NOMO-1 (cell line): ENCODE results near the gene C10orf105.
A peak's percentile ranks its signal among the peaks of the same experiment; 100 is the strongest.

Source experiments
- DNase-seq, 2 experiments: peaks; one replicate each; lab custom pipeline; 2025; ENCODE audit not compliant: unreplicated experiment in 2 of 2; lab: John Stamatoyannopoulos, UW

C10orf105 gene

DNA sequence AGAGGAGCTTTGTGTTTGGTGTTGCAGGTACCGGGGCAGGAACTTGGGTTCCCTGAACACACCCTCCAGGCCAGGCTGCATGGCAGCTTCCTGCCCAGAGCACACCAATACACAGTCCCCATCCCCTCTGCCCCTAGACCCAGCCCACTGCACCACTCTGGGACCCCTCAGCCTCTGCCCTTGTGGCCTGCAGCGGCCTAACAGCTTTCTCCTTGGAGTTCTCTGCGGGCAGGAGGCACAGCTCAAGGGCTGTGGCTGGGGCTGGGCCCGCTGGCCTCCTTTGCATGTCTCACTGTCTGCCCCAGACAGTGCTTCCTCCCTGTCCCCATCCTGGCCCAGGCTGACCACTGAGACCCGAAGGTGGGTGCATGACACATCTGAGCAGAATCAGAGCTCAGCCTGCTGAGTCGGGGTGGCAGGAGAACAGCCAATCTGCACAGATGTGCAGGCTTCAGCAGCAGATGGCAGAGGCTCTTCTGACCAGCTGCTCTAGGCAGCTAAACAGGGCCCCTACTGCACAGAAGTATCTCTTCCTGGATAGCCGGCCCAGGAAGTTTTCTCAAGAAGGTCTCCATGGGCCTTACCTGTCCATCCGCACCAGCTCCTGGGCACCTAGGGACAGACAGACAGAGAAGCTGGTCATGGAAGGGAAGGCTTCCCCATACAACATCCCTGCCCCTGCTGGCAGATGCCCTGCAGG lies 33.0 kb upstream of the C10orf105 start:
- no peak for DNase-seq

DNA sequence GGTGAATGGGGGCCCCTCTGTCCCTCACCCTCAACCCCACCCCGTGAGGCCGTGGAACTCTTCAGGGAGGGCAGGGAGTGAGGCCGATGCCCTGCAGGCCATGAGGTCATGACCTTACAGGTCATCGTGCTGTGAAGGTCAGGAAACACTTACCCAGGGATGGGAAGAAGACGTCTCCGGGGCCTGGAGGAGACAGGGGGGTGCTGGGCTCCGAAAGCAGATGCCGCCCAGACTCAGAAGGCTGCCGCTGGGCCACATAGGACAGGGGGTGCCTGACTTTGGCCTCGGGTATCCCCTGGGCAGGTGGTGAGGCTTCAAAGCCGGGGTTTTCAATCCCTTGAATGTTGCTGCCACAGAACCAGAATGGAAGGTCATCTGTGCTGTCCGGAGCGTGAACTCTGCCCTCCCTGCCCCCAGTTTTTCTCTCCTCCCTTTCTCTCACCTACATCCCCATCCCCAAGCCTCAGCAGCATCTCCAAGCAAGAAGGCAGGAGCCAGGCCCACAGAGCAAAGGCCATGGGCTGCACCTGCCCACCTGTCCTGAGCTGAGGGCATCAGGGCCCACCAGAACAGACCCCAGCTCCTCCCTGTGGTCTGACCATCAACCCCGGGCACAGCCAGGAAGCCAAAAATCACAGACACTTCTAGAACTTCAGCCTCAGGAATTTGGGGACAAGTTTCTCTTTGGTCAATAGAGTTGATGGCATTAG lies 32.1 kb upstream of the C10orf105 start:
- DNase-seq: no peak

DNA sequence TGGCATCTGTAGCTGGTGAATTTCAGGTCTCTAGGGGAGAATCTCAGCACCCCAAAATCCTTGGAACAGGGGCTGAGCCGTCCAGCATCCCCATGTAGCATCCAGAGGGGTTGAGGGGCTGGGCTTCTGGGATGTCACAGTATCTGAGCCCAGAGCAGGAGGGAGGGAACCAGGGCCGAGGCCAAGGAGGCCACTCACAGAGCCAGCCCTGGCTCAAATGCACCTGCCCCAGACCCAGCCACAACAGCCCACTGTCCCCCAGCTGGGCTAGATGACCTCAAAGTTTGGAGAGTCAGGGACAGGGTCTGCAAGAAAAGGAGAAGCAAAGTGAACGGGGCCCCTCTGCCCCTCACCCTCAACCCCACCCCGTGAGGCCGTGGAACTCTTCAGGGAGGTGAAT lies 31.4 kb upstream of the C10orf105 start:
- no peak for DNase-seq

DNA sequence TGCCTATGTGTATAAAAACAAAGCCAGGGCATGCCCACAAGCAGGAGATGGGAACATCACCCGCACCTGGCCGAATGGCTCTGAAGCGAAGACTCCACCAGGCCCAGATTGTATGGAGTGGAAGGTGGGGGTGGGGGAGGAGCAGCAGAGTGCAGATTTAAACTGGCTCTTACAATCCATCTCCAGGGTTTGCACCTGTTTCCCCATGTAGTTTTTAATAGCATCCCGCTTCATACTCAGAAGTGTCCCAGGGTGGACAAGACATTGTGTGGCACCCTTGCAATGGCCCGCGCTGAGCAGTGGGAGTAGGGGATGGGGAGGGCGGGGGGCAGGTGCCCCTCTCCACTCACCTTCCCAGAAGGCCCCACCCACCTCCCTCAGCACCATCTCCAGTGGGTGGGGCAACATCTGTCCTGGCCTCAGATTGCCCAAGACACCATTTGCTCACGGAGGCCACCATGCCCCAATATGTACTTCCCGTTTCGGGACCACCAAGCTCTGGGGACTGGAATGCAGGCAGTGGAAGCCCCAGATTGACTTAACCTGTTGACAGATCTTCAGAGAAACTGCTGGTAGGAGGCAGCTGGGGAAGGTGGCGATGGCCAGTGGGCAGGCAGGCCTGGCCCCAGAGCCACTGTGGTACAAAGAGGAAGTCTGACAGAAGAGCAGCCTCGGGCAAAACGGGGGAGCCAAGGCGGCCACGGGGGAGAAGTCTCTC lies 30.7 kb upstream of the C10orf105 start:
- peak; percentile 80 to 93 for DNase-seq

DNA sequence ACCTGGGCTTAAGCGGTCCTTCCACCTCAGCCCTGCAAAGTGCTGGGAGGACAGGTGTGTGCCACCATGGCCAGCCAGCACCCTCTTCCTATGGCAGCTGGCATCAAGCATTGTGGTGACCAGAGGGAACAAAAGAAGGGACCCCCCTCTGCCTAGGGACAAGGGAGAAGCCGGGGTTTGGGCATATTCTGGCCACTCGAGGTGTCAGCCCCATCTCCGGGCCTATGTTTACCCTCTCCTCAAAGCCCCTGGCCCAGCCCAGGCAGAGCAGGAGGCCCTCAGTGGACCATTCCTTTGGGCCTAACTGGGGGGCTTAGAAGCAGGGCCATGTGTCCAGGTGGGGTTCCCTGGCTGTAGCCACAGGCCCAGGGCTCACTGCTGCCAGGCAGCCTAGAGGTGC lies 29.8 kb upstream of the C10orf105 start:
- DNase-seq: no peak

DNA sequence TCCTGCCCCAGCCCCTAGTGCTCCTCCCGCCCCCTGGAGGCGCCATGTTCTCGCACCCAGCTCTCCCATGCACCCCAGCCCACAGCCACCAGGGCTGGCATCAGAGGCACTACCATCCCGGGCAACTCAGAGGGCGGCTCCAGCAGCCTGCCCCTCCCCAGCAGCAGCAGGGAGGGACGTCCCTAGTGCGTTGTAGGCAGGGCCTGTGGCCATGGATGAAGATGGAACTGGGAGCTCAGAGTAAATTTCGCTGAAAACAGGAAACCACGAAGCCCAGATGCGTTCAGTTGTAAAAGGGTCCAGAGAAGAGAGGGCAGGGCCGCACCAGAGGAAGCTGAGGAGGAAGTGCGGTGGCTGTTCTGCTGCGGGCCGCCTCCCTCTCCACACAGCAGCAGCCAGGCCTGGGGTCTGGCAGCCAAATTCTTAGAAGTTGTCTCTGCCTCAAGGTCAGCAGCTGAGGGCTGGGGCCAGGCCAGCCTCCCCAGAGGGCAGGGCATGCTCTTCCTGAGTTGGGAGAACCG lies 29.2 kb upstream of the C10orf105 start:
- peak; percentile 98 to 99 for DNase-seq

DNA sequence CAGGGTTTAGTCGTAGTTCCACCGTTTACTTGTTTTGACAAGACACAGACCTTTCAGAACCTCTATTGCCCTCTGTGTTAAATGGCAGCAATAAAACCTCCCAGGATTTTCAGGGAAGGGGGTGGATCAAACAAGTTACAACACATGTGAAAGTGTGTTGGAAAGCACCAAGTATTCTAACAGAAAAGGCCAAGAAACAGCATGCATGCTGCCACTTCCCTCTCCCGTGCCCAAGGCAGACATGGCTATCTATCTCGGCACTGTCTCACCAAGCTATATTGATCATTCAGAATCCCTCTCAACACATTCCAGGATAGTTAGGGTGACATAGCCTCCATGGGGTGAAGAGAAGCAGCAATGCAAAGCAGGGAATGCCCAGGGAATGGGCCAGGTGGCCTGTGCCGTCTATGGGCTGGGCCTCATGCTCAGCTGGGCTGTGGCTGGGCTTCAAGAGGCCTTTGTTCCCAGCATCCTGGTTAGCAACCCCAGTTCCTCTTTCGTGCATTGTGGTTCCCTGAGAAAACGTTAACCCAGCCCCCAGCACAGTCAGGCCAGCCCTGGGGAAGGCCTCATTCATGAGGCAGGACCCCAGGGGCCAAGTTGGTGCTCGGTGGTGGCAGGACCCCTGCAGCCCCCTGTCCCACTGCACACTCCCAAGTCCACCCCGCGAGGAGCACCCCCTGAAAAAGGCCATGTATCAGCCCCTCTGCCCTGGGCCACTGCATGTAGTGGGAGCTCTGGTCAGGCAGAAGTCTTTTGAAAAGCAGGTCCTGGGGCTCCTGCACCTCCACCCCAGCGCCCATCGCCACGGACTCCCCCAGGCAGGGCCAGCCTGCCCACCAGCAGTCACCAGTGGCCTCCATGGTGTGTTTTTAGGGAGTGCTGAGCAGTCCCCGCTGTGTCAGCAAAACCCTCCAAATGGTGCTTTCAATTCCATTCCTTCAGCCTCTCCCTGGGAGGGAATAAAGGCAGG lies 28.3 kb upstream of the C10orf105 start:
- peak; percentile 82 to 87 for DNase-seq

DNA sequence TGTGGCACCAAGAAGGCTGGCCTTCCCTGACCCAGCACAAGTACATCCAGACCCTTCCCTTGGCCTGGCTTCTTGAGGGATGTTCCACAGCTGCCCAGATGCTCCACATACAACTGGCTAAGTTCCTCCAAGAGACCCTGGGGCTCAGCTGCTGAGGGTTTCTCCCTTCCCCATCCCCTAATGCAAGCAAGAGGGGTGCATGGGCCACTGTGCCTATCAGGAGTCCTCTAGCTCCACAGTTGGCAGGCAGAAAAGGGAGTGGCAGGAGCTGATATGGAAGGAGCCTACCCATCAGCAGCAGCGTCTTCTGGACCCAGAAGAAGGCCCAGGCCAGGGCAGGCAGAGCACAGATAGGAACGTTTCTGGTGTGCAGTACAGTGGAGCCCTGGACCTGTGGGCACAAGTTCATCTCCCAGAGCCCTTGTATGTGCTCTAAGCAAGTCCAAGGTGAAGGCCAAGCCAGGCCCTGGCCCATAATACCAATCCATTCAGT lies 27.5 kb upstream of the C10orf105 start:
- no peak for DNase-seq

DNA sequence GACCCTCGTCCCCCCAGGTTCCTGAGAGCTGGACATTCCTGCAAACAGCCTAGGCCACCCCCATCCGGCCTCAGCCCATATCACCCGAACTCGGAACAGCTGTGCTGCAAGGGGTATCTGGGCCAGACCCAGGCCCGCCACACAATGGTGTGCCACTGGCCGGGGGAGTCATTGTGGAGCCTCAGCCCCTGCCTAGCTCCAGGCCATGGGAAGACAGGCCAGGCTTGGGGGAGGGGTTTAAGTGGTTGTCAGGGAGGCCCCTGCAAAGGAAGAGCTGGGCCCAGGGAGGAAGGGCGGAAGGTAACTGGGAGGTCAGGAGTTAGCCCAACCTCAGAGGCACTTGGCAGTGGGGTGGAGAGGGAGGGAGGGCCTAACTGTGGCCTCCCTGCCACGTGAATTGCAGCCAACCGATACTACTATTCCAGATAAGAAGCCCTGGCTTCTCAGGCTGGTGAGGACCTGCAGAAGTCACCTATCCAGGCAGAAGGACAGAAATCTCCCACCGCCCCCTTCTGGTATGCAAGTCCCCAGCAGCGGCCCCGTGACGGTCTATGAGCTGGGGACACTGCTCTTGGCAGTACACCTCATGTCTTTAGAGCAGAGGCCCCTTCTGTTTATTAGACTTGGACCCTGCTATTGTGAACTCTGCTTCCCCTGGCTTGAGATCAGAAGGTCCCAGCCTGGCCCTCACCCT lies 26.9 kb upstream of the C10orf105 start:
- peak; percentile 72 to 86 for DNase-seq

DNA sequence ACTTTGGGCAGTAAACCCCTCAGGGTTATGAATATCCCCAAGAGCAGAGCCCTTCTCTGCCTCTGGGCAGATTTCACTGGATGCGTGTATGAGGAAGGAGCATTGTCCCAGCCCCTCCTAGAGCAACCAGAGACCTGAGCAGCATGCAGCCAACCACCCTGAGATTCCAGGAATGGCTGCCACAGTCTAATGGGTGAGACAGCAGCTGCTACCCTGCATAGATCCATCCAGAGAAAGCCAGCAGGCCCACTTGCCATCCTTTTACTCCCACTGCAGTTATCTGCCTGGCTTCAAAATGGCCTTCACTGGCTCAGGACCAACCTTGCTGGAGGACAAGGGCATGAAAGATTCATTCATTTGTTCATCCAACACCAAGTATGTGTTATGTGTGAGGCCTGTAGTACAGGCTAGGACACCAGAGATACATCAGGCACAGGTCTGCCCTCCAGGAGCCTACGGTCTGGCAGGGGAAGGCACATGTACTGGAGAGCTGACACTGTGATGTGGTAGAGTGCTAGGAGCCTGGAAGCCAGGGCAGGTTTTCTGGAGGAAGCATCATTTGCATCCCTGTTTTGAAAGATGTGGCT lies 26.2 kb upstream of the C10orf105 start:
- peak in 1 of 2 experiments; percentile 12 for DNase-seq

DNA sequence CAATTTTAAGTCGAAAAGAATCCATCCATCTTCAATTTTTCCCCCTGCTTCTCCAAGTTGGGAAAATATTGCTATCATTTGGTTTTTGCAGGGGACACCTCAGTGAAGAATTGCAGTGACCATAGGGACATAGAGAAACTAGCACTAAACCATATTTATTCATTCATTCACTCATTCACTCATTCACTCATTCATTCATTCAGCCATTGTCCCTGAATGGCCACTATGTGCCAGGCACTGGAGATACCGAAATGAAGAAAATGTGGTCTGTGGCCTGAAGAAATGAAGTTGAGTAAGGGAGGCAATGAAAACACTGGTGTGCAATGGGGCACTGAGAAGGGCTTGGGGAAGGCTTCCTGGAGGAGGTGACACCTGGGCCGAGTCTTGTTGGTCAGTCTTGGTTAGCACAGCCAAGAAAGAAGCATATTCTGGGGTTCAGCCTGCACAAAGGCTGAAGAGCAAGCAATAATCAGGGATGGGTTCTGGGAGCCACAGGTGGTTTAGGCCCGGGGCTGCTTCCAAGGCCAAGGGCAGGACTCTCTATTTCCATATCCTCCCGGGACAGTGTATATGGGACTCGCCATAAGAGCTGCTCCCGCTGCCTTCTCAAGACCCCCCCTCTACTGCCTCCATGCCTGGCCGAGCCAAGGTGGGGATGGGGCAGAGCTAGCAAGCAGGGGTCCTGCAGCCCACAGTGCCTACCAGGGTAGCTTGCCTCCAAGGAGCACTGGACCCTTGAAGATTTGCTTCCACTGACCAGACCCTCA lies 25.5 kb upstream of the C10orf105 start:
- no peak for DNase-seq

DNA sequence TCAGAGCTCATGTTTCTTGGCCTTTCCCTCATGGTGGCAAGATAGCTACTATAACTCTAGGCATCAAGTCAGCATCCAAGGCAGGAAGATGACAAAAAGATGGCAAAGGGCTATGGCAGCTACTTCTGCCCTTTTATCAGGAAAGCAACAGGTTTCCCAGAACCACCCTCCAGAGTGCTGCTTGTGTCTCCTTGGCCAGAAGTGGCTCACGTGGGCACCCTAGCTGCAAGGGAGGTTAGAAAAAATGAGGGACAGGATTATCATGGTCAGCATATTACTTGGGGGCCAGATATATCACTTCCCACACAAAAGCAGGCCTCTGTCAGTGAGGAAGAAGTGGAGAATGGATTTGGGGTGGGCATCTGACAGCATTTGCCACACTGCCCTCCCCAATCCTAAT lies 24.3 kb upstream of the C10orf105 start:
- DNase-seq: no peak

DNA sequence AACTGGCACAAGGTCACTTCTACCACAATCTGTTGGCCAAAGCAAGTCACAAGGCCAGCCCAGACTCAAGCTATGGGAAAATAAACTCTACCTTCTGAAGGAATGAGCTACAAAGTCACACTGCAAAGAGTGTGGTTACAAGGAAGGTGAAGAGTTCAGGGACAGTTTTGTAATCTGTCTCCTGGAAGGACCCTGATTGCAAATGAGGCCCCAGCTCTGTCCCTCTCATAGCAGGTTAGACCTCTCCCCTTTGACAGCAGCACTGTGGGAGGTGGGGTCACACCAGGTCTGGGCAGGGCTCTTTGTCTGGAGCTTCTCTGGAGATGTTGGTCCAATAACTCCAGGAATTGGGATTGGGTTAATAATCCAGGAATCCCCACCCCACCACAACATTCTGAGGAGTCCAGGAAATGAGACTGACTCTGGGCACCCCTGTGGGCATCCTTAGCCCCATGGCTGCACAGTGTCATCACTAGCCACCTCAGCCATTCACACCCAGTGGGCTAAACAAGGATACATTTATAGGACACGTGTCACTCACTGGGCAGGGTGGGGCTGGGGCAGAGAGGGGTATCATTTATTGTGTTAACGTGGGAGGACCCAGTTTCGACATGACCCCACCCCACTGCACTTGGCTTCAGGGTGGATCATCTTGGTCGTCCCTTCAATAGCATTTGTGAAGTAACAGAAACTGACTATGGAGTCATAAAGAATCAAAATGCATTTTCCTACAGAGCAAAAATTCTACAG lies 23.7 kb upstream of the C10orf105 start:
- peak in 1 of 2 experiments; percentile 38 for DNase-seq

DNA sequence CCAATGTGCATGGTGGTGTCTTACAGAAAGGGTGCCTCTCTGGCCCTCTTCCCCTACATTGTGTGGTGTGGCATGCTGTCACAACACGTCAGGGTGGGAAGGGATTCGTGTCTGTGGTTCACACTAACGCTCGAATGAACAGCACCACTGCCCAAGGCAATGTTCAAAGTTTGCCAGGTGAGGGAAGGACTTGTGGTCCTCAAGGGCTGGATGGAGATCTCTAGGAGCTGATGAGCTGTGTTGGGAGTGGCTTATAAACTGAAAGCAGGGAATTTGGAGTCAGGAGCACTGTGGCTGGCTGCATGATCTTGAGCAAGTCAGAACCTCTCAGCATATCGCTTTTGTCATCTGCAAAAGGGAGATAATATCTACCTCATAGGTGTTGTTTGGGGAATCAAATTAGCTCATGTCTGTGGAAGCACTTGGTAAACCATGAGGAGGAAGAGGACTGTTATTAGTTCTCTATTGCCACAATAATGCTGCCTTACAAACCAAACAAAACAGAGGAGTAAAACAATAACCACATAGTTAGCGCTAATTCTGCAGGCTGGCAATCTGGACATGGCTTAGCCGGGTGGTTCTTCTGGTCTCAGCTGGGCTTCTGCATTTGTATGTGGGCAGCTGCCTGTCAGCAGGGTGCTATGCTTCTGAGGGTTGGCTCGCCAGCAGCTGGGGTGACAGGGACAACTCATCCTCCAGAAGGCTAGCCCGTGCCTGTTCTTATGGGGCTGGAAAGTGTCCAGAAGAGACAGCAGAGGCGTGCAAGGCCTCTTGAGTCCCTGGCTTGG lies 22.9 kb upstream of the C10orf105 start:
- peak in 1 of 2 experiments; percentile 38 for DNase-seq

DNA sequence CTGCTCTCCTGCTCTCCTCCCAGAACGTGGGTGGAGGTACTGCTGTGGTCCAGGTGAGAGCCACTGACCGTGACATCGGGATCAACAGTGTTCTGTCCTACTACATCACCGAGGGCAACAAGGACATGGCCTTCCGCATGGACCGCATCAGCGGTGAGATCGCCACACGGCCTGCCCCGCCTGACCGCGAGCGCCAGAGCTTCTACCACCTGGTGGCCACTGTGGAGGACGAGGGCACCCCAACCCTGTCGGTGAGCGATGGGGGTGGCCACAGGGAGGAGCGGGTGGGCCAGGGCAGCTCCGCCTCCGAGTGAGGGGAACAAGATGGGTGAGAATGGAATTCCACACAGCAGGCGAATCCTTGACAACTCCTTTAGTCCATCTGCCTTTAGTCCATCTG lies 22.1 kb upstream of the C10orf105 start:
- no peak for DNase-seq

DNA sequence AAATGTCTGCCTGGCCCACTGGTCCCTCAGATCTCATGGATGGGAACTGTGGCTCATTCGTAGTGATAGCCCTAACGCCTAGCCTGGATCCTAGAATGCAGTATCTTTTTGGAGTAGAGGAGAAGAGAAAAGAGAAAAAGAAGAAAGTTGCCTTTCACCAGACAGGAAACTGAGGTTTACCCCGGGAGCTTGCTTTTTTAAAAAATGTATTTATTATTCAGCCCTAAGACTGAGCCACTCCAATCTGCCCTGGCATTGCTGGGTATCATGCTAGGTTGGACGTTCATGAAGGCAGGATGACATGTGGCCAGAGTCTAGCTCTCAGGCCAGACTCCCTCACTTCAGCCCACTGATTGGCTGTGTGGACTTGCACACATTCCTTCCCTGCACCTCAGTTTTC lies 21.5 kb upstream of the C10orf105 start:
- no peak for DNase-seq

DNA sequence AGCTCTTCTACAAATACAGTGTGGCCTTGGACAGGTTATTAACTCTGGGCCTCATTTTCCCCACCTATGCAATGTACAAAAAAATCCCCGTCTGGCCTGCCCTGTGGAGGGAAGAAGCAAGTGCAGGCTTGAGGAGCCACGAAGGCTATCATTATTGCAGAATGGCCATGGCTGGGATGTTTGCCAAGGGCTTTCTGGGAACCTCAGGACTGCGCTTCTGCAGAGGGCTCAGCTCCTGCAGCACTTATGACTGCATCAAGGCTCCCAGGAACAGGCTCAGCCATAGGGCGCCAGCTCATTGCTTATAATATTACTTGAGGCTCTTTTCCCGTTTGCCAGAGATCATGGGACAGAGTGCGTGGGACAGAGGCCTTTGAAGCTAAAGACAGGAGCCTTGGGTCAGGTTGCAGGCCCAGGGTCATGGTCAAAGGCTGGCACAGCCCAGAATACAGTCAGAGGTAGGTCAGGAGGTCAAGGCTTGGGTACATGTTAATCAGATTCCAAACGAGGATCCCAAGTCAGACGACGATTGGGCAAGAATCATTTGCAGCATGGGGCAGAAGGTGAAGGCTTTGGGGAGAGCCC lies 20.6 kb upstream of the C10orf105 start:
- no peak for DNase-seq
